GM21423 (cell line): ENCODE data around the gene PPARG.
"Not testable (repeated sequence)": the region's sequence is repeated elsewhere in the genome, so short reads cannot be mapped to it uniquely, and the experiment has no call there.

Source experiments
- ATAC-seq: cut with Tn5 transposase; IDR thresholded peaks from one replicate; pipeline ENCODE4 v1.9.1; 2021; ENCODE audit warnings: mild to moderate bottlenecking, moderate library complexity; ENCODE audit not compliant: unreplicated experiment

Gene PPARG

GRCh38 chr3:12288182-12289129 is at the start of gene PPARG:
PPARG (plus strand) TSS chr3:12289070; CDS start chr3:12379712, 90,642 bp downstream.
- ATAC-seq: no peak

DNA sequence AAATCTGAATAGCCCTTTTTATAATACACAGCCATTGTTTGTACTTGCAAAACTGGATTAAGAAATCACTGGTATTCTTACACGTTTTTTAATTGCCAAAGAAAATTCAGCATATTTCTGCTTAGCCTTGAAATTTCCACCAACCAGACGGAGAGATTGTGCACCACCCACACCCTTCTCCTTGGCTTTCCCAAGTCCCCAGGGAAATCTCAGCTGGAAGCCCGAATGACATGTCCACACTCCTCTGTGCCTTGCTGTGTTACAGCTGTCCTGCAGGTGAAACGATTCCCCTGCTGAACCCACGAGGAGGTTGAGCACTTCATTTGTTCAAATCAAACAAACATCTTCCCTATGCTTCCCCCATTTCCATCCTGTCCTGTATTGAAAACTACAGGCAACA is 49.6 kb upstream of the PPARG start:
- ATAC-seq: no peak

GRCh38 chr3:12242772-12243171 is 46.1 kb upstream of the PPARG start:
- ATAC-seq: no peak

GRCh38 chr3:12246497-12247163 is 42.2 kb upstream of the PPARG start:
- ATAC-seq: no peak

DNA sequence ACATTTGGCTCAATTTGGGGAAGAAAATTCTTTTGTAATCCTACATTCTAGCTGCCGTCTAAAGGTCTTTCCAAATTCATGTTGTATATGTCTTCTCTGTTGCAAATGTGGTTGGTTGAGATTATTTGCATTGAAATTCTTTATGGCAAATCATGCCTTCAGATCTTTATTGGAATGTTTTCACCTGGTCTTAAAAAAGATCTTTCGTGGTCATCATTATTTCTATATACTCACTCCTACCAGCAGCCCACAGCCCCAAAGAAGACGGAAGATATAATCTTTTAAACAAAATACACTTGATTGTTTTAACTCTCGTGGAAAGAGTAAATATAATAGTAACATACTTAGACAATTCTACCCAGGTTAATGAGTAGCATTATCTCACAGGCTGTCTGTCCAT is 41.5 kb upstream of the PPARG start:
- no peak for ATAC-seq

GRCh38 chr3:12249519-12249918 is 39.4 kb upstream of the PPARG start:
- no peak for ATAC-seq

DNA sequence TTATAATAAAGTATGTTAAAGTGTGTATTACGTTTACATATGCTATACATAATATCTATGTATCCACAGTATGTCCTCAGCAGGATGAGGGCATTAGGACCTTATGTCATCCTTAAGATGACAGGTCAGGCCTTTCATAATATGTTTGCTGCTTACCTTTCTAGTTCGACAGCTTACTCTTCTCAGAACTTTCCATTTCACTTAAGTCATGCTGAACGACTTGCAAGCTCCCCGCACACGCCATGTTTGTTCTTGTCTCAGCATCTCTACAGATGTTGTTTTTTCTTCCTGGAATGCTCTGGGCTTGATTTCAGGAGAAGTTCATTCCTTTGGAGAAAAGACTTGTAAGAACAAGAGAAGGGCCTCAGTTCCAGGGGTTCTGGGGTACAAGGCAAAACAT is 36.0 kb upstream of the PPARG start:
- ATAC-seq: no peak

DNA sequence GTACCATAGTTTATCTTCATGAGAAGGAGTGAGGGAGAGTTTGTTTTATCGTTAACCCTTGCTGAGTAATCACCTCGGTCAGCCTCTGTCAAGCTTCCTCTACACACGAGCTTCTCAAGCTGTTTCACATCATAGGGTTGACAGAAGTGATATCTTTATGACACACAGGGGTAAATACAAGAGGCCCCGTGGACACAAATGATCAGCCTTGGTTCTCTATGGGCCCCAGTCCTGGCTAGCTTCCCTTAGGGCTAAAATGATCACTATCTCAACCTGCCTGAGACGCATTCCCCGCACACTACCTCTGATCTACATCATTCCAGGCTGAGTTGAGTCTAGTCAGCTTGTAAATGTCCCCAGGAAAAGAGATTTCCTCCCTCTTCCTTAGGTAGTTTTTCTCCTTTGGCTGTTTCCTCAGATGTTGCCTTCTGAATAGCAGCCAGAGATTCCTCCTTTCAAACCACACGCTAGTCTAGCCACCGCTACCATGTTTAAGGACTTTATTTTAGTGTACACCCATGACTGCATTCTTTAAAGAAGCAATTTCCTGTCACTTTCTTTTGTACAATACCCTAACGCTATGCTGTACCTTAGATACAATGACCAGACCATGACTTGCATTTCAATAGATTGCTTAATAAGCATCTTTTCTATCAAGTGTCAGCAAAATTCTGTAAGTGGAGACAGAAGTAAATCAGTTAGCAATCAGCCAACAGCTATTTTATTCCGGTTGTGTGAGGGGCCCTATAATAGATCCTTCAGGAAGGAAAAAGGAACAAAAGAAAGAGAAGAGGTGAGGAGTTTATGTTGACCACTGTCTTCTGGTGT is 35.1 kb upstream of the PPARG start:
- ATAC-seq: no peak

- ATAC-seq: no peak
Measured at GRCh38 chr3:12255393-12255792, 33.5 kb upstream of the PPARG start.

DNA sequence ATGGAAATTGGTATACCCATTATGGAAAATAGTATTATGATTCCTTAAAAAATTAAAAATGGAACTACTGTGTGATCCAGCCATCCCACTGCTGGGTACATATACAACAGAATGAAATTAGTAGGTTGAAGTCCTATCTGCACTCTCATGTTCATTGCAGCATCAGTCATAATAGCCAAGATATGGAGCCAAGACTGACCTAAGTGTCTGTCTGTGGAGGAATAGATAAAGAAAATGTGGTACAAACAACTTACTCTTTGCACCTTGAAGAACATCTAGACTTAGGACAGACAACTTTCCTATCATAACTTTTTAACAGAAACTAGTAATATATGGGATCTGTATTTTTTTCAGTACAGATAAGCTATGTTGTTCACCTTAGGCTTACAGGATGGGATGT is 30.0 kb upstream of the PPARG start:
- ATAC-seq: no peak

- ATAC-seq: not testable (repeated sequence)
Measured at GRCh38 chr3:12262173-12262572, 26.7 kb upstream of the PPARG start.

- no peak for ATAC-seq
Measured at GRCh38 chr3:12265508-12265907, 23.4 kb upstream of the PPARG start.

DNA sequence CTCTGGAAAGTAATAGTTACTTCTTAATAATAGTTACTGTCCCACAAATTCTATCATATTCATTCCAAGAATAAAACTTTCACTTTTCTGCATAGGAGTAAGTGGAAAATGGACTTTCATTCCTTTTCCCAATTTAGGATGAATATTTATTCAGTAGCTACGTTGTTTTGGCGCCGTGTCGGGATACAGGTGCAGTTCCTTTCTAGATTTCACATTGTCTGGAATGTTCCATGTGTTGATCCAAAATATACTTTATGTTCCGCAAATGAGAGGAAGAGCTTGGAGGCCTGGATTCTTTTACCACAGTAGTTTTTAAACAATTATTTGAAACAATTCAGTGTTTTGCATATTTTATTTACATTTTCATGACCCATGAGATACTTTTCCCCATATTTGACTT is 22.8 kb upstream of the PPARG start:
- no peak for ATAC-seq

DNA sequence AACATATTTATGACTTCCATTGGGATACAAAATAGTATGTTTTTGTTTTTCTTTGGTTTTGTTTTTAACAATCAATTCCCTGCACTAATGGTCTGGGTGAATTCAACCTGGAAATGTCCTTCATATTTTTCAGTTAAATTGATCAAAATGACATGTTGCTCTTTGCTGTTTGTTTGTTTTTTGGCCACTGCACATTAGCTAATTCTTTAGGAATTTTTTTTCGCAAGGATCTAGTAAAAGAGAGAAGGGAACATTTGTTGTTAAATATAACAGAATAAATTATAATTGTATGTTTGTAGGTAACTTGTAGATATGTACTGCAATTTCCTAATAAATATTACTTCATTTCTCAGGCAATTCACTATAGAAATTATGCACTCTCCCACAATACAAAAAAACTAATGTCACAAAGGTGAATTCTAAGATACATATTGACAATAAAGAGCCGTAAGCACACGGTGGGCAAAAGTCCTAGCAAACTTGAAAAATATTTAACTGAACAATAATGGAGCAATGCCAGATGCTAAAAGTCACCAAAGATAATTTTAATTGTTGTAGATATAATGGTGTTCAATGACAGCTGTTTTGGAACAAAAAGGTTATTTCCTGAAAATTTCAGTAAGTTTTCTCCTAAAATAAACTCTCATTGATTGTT is 21.4 kb upstream of the PPARG start:
- no peak for ATAC-seq

- no peak for ATAC-seq
Measured at GRCh38 chr3:12268049-12268735, 20.7 kb upstream of the PPARG start.

GRCh38 chr3:12270976-12271375 is 17.9 kb upstream of the PPARG start:
- no peak for ATAC-seq

- ATAC-seq: peak; percentile 98
Measured at GRCh38 chr3:12273045-12273695, 15.7 kb upstream of the PPARG start.

DNA sequence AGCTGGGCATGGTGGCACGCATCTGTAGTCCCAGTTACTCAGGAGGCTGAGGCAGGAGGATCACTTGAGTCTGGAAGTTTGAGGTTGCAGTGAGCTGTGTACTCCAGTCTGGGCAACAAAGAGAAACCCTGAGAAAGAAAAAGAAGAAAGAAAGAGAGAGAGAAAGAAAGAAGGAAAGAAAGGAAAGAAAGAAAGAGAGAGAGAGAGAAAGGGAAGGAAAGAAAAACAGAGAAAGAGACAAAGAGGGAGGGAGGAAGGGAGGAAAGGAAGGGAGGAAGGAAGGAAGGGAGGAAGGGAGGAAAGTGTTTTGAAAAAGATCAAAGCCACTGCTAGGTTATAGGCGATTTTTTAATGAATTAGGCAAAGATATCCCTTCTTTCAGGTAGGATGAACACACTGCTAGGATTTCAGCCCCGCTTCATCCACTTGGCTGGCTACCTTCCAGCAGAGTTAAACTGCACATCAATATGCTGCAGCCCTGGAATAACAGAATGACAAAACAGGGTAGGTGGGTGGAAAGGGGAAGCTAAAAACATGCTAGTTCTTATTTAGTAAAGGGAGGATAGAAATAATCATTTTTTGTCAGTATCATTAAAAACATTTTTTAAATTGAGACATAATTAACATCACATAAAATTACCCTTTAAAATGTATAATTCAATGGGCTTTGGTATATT is 12.8 kb upstream of the PPARG start:
- ATAC-seq: no peak

GRCh38 chr3:12276827-12277226 is 12.0 kb upstream of the PPARG start:
- not testable (repeated sequence) for ATAC-seq
